Subcutaneous adipose tissue (tissue), 4 donors: ENCODE measurements around the gene CACNG6. TPM values are rescaled to one million over a fixed set of nuclear protein-coding genes. Genes with fewer than 3 reads are reported as not detected.

Experiments used
- CTCF ChIP-seq: fragments of 450-650 bp; IDR thresholded peaks from one replicate; pipeline ENCODE4 v1.5.1; 2016; ENCODE audit warnings: low read depth, mild to moderate bottlenecking, control low read depth, antibody characterized with exemption, moderate library complexity
- total RNA-seq, 4 donors: library from RNA; depleted of rRNA; stranded (reverse); fragments of >200 nt; gene quantifications; one replicate each; pipeline ENCODE4 v1.1.0, GENCODE V29; 2016

The CACNG6 gene
- total RNA-seq, 4 donors from 2014 or later = not detected

- no peak for TF ChIP-seq CTCF
Measured at GRCh38 chr19:54023191-54023590, 31.8 kb downstream of the CACNG6 start.

- TF ChIP-seq CTCF = no peak
Measured at GRCh38 chr19:54024660-54025059, 33.2 kb downstream of the CACNG6 start.

DNA sequence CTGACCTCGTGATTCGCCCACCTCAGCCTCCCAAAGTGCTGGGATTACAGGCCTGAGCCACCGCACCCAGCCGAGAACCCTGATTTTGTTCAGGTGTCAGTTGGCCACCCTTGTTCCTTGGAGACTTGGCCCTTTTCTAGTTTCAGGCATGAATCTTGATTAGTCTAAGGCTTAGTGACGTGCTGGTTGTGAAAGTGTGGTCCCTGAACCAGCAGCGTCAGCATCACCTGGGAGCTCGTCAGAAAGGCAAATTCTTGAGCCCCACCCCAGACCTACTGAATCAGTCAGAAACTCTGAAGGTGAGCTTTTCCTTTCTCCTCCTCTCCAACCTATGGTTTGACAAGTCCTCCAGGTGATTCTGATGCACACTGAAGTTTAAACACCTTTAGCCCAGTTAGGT is 35.2 kb downstream of the CACNG6 start:
- TF ChIP-seq CTCF = no peak

DNA sequence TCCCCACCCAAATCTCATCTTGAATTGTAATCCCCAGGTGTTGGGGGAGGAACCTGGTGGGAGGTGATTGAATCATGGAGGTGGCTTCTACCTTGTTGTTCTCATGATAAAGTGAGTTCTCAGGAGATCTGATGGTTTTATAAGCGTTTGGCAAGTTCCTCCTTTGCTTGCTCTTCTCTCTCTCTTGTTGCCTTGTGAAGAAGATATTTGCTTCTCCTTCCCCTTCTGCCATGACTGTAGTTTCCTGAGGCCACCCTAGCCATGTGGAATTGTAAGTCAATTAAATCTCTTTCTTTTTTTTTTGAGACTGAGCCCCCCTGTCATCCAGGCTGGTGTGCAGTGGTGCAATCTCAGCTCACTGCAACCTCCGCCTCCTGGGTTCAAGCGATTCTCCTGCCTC is 37.9 kb downstream of the CACNG6 start:
- TF ChIP-seq CTCF = no peak

- no peak for TF ChIP-seq CTCF
Measured at GRCh38 chr19:54029930-54030490, 38.6 kb downstream of the CACNG6 start.

GRCh38 chr19:54030895-54031586 is 39.6 kb downstream of the CACNG6 start:
- TF ChIP-seq CTCF = no peak

DNA sequence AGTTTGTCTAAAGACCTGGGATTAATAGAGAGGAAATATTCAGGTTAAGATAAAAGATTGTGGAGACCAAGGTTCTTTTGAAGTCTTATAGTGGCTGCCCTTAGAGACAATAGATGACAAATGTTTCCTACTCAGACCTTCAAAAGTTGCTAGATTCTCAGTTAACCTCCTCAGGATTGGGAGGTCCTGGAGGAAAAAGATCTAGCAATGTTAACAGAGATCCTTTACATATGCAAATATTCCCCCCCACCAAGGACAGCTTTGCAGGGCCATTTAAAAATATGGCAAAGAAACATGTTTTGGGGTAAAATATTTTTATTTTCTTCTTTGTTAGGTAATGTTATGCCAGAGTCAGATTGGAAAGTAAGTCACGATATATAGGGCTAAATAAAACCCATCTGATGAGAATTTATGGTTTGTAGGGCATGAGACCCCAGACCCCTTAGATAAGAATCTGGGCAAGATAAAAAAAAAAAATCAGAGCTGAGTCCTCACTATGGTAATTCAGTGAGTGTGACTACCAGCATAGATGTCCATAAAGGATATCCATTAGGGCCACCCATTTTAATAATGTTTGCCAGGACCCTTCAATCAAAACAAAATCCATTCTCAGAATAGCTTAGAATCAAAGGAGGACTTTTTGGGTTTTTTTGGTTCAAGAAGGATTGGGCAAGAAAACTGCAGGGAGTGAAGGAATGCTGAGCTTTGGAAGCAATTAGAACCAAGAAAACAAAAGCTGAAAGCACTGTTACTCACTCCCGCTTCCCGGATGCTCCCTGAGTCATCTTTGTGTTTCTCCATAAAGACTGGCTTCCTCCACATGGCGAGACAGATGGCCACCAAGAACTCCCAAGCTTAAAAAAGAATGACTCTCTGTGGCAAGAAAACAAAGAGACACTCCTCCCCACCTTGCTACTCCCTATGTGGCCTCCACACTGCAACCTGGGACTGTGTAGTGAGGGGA is 44.1 kb downstream of the CACNG6 start:
- no peak for TF ChIP-seq CTCF
